AG04450 (cell line): ENCODE data around the gene PIK3R4. TPM values are rescaled to one million over a fixed set of nuclear protein-coding genes. Genes with fewer than 3 reads are reported as not detected.

Experiments used
- CTCF ChIA-PET: fragments of 300-600, 350-600 bp; formaldehyde crosslinking; extraction: SDS; loops from one replicate; lab custom pipeline; 2022; ENCODE audit warnings: antibody characterized with exemption, inconsistent platforms; lab: Charles Lee
- POLR2A ChIA-PET: fragments of 350-600 bp; formaldehyde crosslinking; extraction: SDS; loops from one replicate; lab custom pipeline; 2021; ENCODE audit warnings: antibody characterized with exemption, inconsistent platforms; lab: Yijun Ruan, JAX
- DNase-seq: peaks from one replicate; pipeline ENCODE4 v3.0.0-alpha.2; 2011; ENCODE audit warnings: low read depth, low spot score
- H3K27ac ChIP-seq: one replicate; pipeline ENCODE4 v1.5.1; 2012; ENCODE audit warnings: low read depth, low read length, control low read depth
- H3K27me3 ChIP-seq: one replicate; pipeline ENCODE4 v1.6.0; 2012; ENCODE audit warnings: low read length; ENCODE audit not compliant: control insufficient read depth, insufficient read depth
- H3K4me3 ChIP-seq: 2 replicates; pipeline ENCODE4 v1.5.1; 2011; ENCODE audit warnings: mild to moderate bottlenecking, low read depth, low read length, control low read depth
- H3K9me3 ChIP-seq: 2 replicates; pipeline ENCODE4 v1.5.1; 2012; ENCODE audit warnings: low read length; ENCODE audit not compliant: control insufficient read depth, insufficient read depth
- polyA plus RNA-seq: library from polyadenylated mRNA; depleted of rRNA; stranded (reverse); fragments of >200 nt; gene quantifications from 2 replicates; pipeline ENCODE4 v1.2.3, GENCODE V29; 2011; rRNA removed
- TF ChIP-seq, protein P1 (sequence below): IDR thresholded peaks from 2 replicates; pipeline ENCODE4 v1.5.1; 2011; ENCODE audit warnings: low read depth, low read length, control low read depth, inconsistent platforms

PIK3R4 gene
- polyA plus RNA-seq, 1 experiment: 25.6 TPM

DNA sequence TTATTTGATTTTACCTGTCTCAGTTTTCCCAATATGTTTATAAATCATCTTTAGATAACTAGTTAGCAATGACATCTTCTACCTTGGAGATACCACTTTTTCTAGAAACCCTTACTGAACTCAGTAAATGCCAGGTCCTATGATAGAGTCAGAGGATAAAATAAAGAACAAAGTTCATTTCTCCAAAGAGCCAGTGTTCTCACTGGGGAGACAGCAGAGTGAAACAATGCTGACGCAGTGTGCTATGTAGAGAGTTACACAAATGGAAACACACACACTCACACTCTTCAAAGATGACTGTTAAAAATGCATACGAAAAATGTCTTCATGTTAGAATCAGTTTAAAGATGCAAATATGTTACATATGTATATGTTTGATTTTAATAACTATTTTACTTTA is 111.3 kb downstream of the PIK3R4 start:
- Histone ChIP-seq H3K27ac (no peak overlapping the region), H3K4me3 (no peak overlapping the region), H3K9me3 (no peaks in the 10 kb centered on the region), H3K27me3 (peaks cover 3% of the 10 kb centered on the region)
- TF ChIP-seq, protein P1, sequence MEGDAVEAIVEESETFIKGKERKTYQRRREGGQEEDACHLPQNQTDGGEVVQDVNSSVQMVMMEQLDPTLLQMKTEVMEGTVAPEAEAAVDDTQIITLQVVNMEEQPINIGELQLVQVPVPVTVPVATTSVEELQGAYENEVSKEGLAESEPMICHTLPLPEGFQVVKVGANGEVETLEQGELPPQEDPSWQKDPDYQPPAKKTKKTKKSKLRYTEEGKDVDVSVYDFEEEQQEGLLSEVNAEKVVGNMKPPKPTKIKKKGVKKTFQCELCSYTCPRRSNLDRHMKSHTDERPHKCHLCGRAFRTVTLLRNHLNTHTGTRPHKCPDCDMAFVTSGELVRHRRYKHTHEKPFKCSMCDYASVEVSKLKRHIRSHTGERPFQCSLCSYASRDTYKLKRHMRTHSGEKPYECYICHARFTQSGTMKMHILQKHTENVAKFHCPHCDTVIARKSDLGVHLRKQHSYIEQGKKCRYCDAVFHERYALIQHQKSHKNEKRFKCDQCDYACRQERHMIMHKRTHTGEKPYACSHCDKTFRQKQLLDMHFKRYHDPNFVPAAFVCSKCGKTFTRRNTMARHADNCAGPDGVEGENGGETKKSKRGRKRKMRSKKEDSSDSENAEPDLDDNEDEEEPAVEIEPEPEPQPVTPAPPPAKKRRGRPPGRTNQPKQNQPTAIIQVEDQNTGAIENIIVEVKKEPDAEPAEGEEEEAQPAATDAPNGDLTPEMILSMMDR: no peak
- no peak for DNase-seq
- ChIA-PET CTCF (no interaction called here), POLR2A (no interaction called here)

Other genes with a start within 250 kb of the PIK3R4 start
- not detected in 2 replicates for gene COL6A6, start 229.7 kb downstream of the PIK3R4 start, polyA plus RNA-seq
- gene ATP2C1, start 147.3 kb upstream of the PIK3R4 start, polyA plus RNA-seq: 77.1 and 103 TPM in 2 replicates